Upper lobe of left lung (tissue), 6 donors: ENCODE data around the gene CDC37L1. TPM values are rescaled to one million over a fixed set of nuclear protein-coding genes. Genes with fewer than 3 reads are reported as not detected.
A peak's percentile ranks its signal among the peaks of the same experiment; 100 is the strongest.

Experiments used
- ATAC-seq, 2 donors: fragments of 200-7000 bp; cut with Tn5 transposase; one replicate each; pipeline ENCODE4 v1.9.1; 2022; ENCODE audit warnings: mild to moderate bottlenecking in 2 of 2, moderate library complexity in 2 of 2; ENCODE audit not compliant: low FRiP score in 2 of 2
- DNase-seq, 2 donors: peaks; one replicate each; pipeline ENCODE4 v3.0.0-alpha.2; 2019 to 2020
- H3K27ac ChIP-seq, 4 donors: fragments of 200-600 bp; sonication (generic); one replicate each; pipeline ENCODE4 v1.5.1; 2016 to 2019
- H3K27me3 ChIP-seq, 4 donors: fragments of 200-600 bp; sonication (generic); one replicate each; pipeline ENCODE4 v1.5.1; 2017 to 2019
- H3K36me3 ChIP-seq, 4 donors: fragments of 200-600 bp; sonication (generic); one replicate each; pipeline ENCODE4 v1.5.1; 2016 to 2019
- H3K4me1 ChIP-seq, 4 donors: fragments of 200-600 bp; sonication (generic); one replicate each; pipeline ENCODE4 v1.5.1; 2018 to 2019
- H3K4me3 ChIP-seq, 4 donors: fragments of 200-600 bp; sonication (generic); one replicate each; pipeline ENCODE4 v1.5.1; 2017 to 2019; ENCODE audit warnings: mild to moderate bottlenecking in 2 of 4, moderate library complexity in 1 of 4
- H3K9me3 ChIP-seq, 4 donors: fragments of 200-600 bp; sonication (generic); one replicate each; pipeline ENCODE4 v1.5.1; 2018 to 2019
- CTCF ChIP-seq, 6 experiments: fragments of 450-650 bp in 4 of 6; fragments of 200-600 bp in 2 of 6; sonication (generic) in 2 of 6; IDR thresholded peaks; one replicate each; pipeline ENCODE4 v1.5.1; 2016 to 2019; ENCODE audit warnings: antibody characterized with exemption in 6 of 6
- EP300 ChIP-seq, 4 donors: sonication (generic); formaldehyde crosslinking; IDR thresholded peaks; one replicate each; pipeline ENCODE4 v1.5.1; 2017; ENCODE audit warnings: antibody characterized with exemption in 4 of 4, control low read depth in 2 of 4
- POLR2A ChIP-seq, 4 donors: fragments of 450-650 bp; IDR thresholded peaks; one replicate each; pipeline ENCODE4 v1.5.1; 2016 to 2017; ENCODE audit warnings: antibody characterized with exemption in 4 of 4, mild to moderate bottlenecking in 2 of 4
- POLR2AphosphoS5 ChIP-seq, 2 donors: sonication (generic); formaldehyde crosslinking; IDR thresholded peaks; one replicate each; pipeline ENCODE4 v1.5.1; 2017; ENCODE audit warnings: antibody characterized with exemption in 2 of 2
- WGBS, 2 donors: methylation state at CpG; one replicate each; pipeline ENCODE4 v1.1.5; 2017 to 2018; 5-methylcytosine and 5-hydroxymethylcytosine counted together
- total RNA-seq, 6 donors: library from RNA; depleted of rRNA in 4 of 6; stranded (reverse); fragments of >200 nt in 4 of 6; gene quantifications; one replicate each; pipeline versions ENCODE4 v1.1.0 to v1.2.1, GENCODE V29; 2016 to 2021
- donor health status: DM: no; HTN: no; CAD: no; lungs with moderate emphysema.
- donor health status: DM: no; HTN: yes; CAD: no; lungs with severe emphysema.

Gene CDC37L1
- total RNA-seq, 6 donors from 2014 or later, result 8.1 to 38.8 (median 18.2) TPM

- Histone ChIP-seq H3K27me3 (no peaks in the 10 kb centered on the region), H3K36me3 (no peaks in the 10 kb centered on the region), H3K27ac (no peak overlapping the region), H3K9me3 (no peaks in the 10 kb centered on the region), H3K4me1 (peaks cover 1 to 14% (median 7%) of the 10 kb centered on the region in 4 donors), H3K4me3 (no peak overlapping the region)
- WGBS, 2 donors, result 78 to 80% methylated on average over 3 of the region's 3 CpGs
- DNase-seq (no peak), ATAC-seq (no peak)
- TF ChIP-seq POLR2AphosphoS5 (IDR thresholded peaks at IDR 0.05), result no peak
- no peak for TF ChIP-seq EP300 (IDR thresholded peaks at IDR 0.05)
- no peak for TF ChIP-seq POLR2A (IDR thresholded peaks at IDR 0.05)
- no peak for TF ChIP-seq CTCF (IDR thresholded peaks at IDR 0.05)
These were observed 8.8 kb upstream of the CDC37L1 start for GRCh38 chr9:4670591-4670990.

GRCh38 chr9:4671737-4672136 is 7.6 kb upstream of the CDC37L1 start:
- Histone ChIP-seq H3K4me3 (no peak overlapping the region), H3K9me3 (no peaks in the 10 kb centered on the region), H3K27ac (no peak overlapping the region), H3K4me1 (peaks cover 0 to 3% (median under 1%) of the 10 kb centered on the region in 4 donors), H3K36me3 (no peaks in the 10 kb centered on the region), H3K27me3 (no peaks in the 10 kb centered on the region)
- WGBS, 2 donors, result 100% methylated on average over 1 of the region's 1 CpG
- no peak for TF ChIP-seq CTCF (IDR thresholded peaks at IDR 0.05)
- no peak for TF ChIP-seq POLR2A (IDR thresholded peaks at IDR 0.05)
- no peak for TF ChIP-seq POLR2AphosphoS5 (IDR thresholded peaks at IDR 0.05)
- no peak for TF ChIP-seq EP300 (IDR thresholded peaks at IDR 0.05)
- ATAC-seq, result no peak
- DNase-seq, result no peak

- TF ChIP-seq EP300 (IDR thresholded peaks at IDR 0.05) (peak in 1 of 4 donors; percentile 32), CTCF (IDR thresholded peaks at IDR 0.05) (no peak), POLR2A (IDR thresholded peaks at IDR 0.05) (no peak), POLR2AphosphoS5 (IDR thresholded peaks at IDR 0.05) (no peak)
- Histone ChIP-seq H3K36me3 (no peaks in the 10 kb centered on the region), H3K4me1 (peaks cover 0 to 9% (median 2%) of the 10 kb centered on the region in 4 donors), H3K27ac (peak overlapping the region in 3 of 4 donors; percentile 10 to 53 (median 35)), H3K4me3 (no peak overlapping the region), H3K27me3 (no peaks in the 10 kb centered on the region), H3K9me3 (no peaks in the 10 kb centered on the region)
- DNase-seq, result no peak
- no peak for ATAC-seq
These were observed 4.6 kb upstream of the CDC37L1 start for GRCh38 chr9:4674783-4675182.

- peaks cover 9 to 24% (median 15%) of the 10 kb centered on the region in 4 donors for H3K4me1 ChIP-seq
- no peak for TF ChIP-seq POLR2AphosphoS5 (IDR thresholded peaks at IDR 0.05)
- TF ChIP-seq POLR2A (IDR thresholded peaks at IDR 0.05), result no peak
- H3K36me3 ChIP-seq, result no peaks in the 10 kb centered on the region
- H3K27me3 ChIP-seq, result no peaks in the 10 kb centered on the region
- DNase-seq (no peak), ATAC-seq (no peak)
- WGBS, 2 donors, result 84 to 93% methylated on average over 3 of the region's 3 CpGs
- no peak overlapping the region for H3K4me3 ChIP-seq
- peak overlapping the region in 3 of 4 donors; percentile 31 to 96 (median 90) for H3K27ac ChIP-seq
- H3K9me3 ChIP-seq, result no peaks in the 10 kb centered on the region
These were observed 2.0 kb upstream of the CDC37L1 start for GRCh38 chr9:4677392-4677791.

GRCh38 chr9:4678679-4679267 is 596 bp upstream of the CDC37L1 start:
- peak in 1 of 2 donors; percentile 44 for ATAC-seq
- DNase-seq, result no peak
- peak overlapping the region; percentile 52 to 83 (median 71) for H3K4me3 ChIP-seq
- H3K27me3 ChIP-seq, result no peaks in the 10 kb centered on the region
- peak overlapping the region; percentile 90 to 99 (median 97) for H3K27ac ChIP-seq
- no peaks in the 10 kb centered on the region for H3K36me3 ChIP-seq
- 0 to 1% methylated on average over 16 of the region's 16 CpGs for WGBS, 2 donors
- no peak for TF ChIP-seq EP300 (IDR thresholded peaks at IDR 0.05)
- no peak for TF ChIP-seq POLR2A (IDR thresholded peaks at IDR 0.05)
- H3K9me3 ChIP-seq, result no peaks in the 10 kb centered on the region
- H3K4me1 ChIP-seq, result peaks cover 9 to 24% (median 15%) of the 10 kb centered on the region in 4 donors

- TF ChIP-seq EP300 (IDR thresholded peaks at IDR 0.05) (no peak), POLR2AphosphoS5 (IDR thresholded peaks at IDR 0.05) (no peak), POLR2A (IDR thresholded peaks at IDR 0.05) (no peak), CTCF (IDR thresholded peaks at IDR 0.05) (no peak)
- Histone ChIP-seq H3K36me3 (peaks cover 0 to 5% (median 2%) of the 10 kb centered on the region in 4 donors), H3K9me3 (no peaks in the 10 kb centered on the region), H3K4me1 (peaks cover 9 to 28% (median 15%) of the 10 kb centered on the region in 4 donors), H3K27ac (peak overlapping the region; percentile 90 to 99 (median 97)), H3K4me3 (peak overlapping the region; percentile 63 to 83 (median 78)), H3K27me3 (no peaks in the 10 kb centered on the region)
- 0 to 1% methylated on average over 10 of the region's 10 CpGs for WGBS, 2 donors
- DNase-seq (no peak), ATAC-seq (peak in 1 of 2 donors; percentile 8)
These were observed 780 bp downstream of the CDC37L1 start for GRCh38 chr9:4680173-4680525.
